CD4-positive, alpha-beta T cell (primary cell): Measurements from ENCODE around the gene UBE4B. TPM values are rescaled to one million over a fixed set of nuclear protein-coding genes. Genes with fewer than 3 reads are reported as not detected.

Experiments used
- ATAC-seq: fragments of 200-7000 bp; cut with Tn5 transposase; one replicate; pipeline ENCODE4 v1.10.0; 2022; ENCODE audit warnings: mild to moderate bottlenecking; ENCODE audit not compliant: poor library complexity
- CTCF ChIA-PET: fragments of 350-600 bp; sonication (Branson Sonifier 250); formaldehyde crosslinking; loops from one replicate; lab custom pipeline; 2021; ENCODE audit warnings: antibody characterized with exemption, inconsistent platforms; lab: Charles Lee
- POLR2A ChIA-PET: fragments of 350-600 bp; sonication (Branson Sonifier 250); formaldehyde crosslinking; loops from one replicate; lab custom pipeline; 2021; ENCODE audit warnings: antibody characterized with exemption, inconsistent platforms; lab: Charles Lee
- DNase-seq, 14 experiments: peaks; one replicate each; pipeline ENCODE4 v3.0.0-alpha.2; 2013 to 2020; ENCODE audit warnings: mixed read lengths in 2 of 14
- H3K27ac ChIP-seq, 2 donors: one replicate each; pipeline versions ENCODE4 v1.5.1 to v1.7.0; 2013; ENCODE audit warnings: low read length in 2 of 2, low read depth in 1 of 2, mild to moderate bottlenecking in 1 of 2
- H3K27me3 ChIP-seq, 2 experiments: 1 replicate in 1 of 2; 2 replicates in 1 of 2; pipeline versions ENCODE4 v1.6.1 to v1.7.0; 2013; ENCODE audit warnings: low read length in 2 of 2, control low read depth in 1 of 2, mild to moderate bottlenecking in 1 of 2, moderate library complexity in 1 of 2; ENCODE audit not compliant: insufficient read depth in 2 of 2, control insufficient read depth in 1 of 2
- H3K36me3 ChIP-seq: one replicate; pipeline ENCODE4 v1.6.1; 2013; ENCODE audit warnings: low read length, control low read depth; ENCODE audit not compliant: insufficient read depth
- H3K4me1 ChIP-seq: one replicate; pipeline ENCODE4 v1.6.1; 2013; ENCODE audit warnings: low read length, control low read depth; ENCODE audit not compliant: insufficient read depth
- H3K4me3 ChIP-seq: one replicate; pipeline ENCODE4 v1.5.1; 2013; ENCODE audit warnings: mild to moderate bottlenecking, low read length, moderate library complexity
- H3K9me3 ChIP-seq, 2 experiments: 1 replicate in 1 of 2; 2 replicates in 1 of 2; pipeline versions ENCODE4 v1.6.1 to v1.7.0; 2013; ENCODE audit warnings: low read length in 2 of 2, mild to moderate bottlenecking in 2 of 2, control low read depth in 1 of 2, moderate library complexity in 1 of 2; ENCODE audit not compliant: control insufficient read depth in 1 of 2, insufficient read depth in 1 of 2
- H3K27ac Mint-ChIP-seq: one replicate; pipeline ENCODE4 v1.8.0; 2020; ENCODE audit warnings: mixed read lengths
- H3K27me3 Mint-ChIP-seq: one replicate; pipeline ENCODE4 v1.8.0; 2021; ENCODE audit warnings: mixed read lengths
- H3K36me3 Mint-ChIP-seq: one replicate; pipeline ENCODE4 v1.8.0; 2021; ENCODE audit warnings: low read depth, mixed read lengths
- H3K4me1 Mint-ChIP-seq: one replicate; pipeline ENCODE4 v1.8.0; 2021; ENCODE audit warnings: low read depth, mixed read lengths
- H3K4me3 Mint-ChIP-seq: one replicate; pipeline ENCODE4 v1.8.0; 2020; ENCODE audit warnings: mild to moderate bottlenecking, mixed read lengths
- H3K9me3 Mint-ChIP-seq: one replicate; pipeline ENCODE4 v1.8.0; 2020; ENCODE audit warnings: mixed read lengths
- intact Hi-C, 2 experiments: fragments of 100-400 bp; cut with DNase I in 1 of 2; cut with micrococcal nuclease in 1 of 2; formaldehyde crosslinking; loops; one replicate each; pipeline versions ENCODE4 v1.15.1 to v1.9.0; 2023 to 2025; cut with DNase I, micrococcal nuclease
- total RNA-seq, 174 experiments: library from RNA in 2 of 174; stranded (reverse) in 2 of 174; gene quantifications; one replicate each; pipeline ENCODE4 v1.2.3 and lab custom pipeline; 2021 to 2026
- TF ChIP-seq, protein P1 (sequence below): fragments of 200-600 bp; IDR thresholded peaks from one replicate; pipeline ENCODE4 v1.8.0; 2022; ENCODE audit warnings: antibody characterized with exemption, mild to moderate bottlenecking

The UBE4B gene
- total RNA-seq, 2 experiments from 2014 or later: 27.9 to 28.7 TPM

DNA sequence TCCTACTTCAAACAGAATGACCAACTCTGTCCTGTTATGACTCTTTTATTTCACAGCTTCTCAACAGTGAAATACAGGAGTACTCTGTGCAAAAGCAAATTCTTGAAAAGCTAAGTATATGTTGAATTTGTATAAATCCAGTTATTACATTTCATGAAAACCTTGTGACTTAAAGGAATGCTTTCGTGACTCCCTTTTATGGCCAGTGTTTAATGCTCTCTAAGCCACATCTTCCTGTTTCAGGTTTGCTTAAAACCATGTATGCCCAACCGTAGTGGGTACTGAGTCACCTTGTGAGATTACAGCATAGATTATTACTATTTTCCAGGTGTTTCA, 137.4 kb downstream of the UBE4B start:
- H3K27ac ChIP-seq: no peak overlapping the region
- peaks cover 11% of the 10 kb centered on the region for H3K4me1 ChIP-seq
- ATAC-seq: peak; percentile 49
- H3K4me3 ChIP-seq: no peak overlapping the region
- peak overlapping the region; percentile 24 for H3K27ac Mint-ChIP-seq
- H3K4me3 Mint-ChIP-seq: no peak overlapping the region
- H3K4me1 Mint-ChIP-seq: peaks cover 12% of the 10 kb centered on the region
- H3K36me3 Mint-ChIP-seq: peaks cover 76% of the 10 kb centered on the region
- TF ChIP-seq, protein P1, sequence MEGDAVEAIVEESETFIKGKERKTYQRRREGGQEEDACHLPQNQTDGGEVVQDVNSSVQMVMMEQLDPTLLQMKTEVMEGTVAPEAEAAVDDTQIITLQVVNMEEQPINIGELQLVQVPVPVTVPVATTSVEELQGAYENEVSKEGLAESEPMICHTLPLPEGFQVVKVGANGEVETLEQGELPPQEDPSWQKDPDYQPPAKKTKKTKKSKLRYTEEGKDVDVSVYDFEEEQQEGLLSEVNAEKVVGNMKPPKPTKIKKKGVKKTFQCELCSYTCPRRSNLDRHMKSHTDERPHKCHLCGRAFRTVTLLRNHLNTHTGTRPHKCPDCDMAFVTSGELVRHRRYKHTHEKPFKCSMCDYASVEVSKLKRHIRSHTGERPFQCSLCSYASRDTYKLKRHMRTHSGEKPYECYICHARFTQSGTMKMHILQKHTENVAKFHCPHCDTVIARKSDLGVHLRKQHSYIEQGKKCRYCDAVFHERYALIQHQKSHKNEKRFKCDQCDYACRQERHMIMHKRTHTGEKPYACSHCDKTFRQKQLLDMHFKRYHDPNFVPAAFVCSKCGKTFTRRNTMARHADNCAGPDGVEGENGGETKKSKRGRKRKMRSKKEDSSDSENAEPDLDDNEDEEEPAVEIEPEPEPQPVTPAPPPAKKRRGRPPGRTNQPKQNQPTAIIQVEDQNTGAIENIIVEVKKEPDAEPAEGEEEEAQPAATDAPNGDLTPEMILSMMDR: no peak
- CTCF ChIA-PET: interaction anchor here (1.7 kb wide), 1 partner anchor 40 kb away, joined by 5 read pairs; the partner anchor contains the start of gene KIF1B
- H3K27me3 Mint-ChIP-seq: no peaks in the 10 kb centered on the region
- peaks cover 4% of the 10 kb centered on the region for H3K9me3 Mint-ChIP-seq
- DNase-seq: peak in 1 of 14 experiments; percentile 12
- intact Hi-C loops: no loop called here
- peaks cover 60% of the 10 kb centered on the region for H3K36me3 ChIP-seq
- H3K27me3 ChIP-seq: no peaks in the 10 kb centered on the region
- POLR2A ChIA-PET: no interaction called here
- peaks cover 0 to 3% of the 10 kb centered on the region in 2 experiments for H3K9me3 ChIP-seq

- H3K4me3 Mint-ChIP-seq: no peak overlapping the region
- DNase-seq: no peak
- H3K27me3 ChIP-seq: no peaks in the 10 kb centered on the region
- H3K4me1 Mint-ChIP-seq: peaks cover 12% of the 10 kb centered on the region
- intact Hi-C loops: no loop called here
- H3K4me3 ChIP-seq: no peak overlapping the region
- H3K27ac ChIP-seq: no peak overlapping the region
- H3K36me3 Mint-ChIP-seq: peaks cover 75% of the 10 kb centered on the region
- TF ChIP-seq, protein P1: no peak
- ATAC-seq: no peak
- no peak overlapping the region for H3K27ac Mint-ChIP-seq
- peaks cover 50% of the 10 kb centered on the region for H3K36me3 ChIP-seq
- H3K9me3 Mint-ChIP-seq: peaks cover 10% of the 10 kb centered on the region
- H3K9me3 ChIP-seq: peaks cover 0 to 6% of the 10 kb centered on the region in 2 experiments
- peaks cover 11% of the 10 kb centered on the region for H3K4me1 ChIP-seq
- POLR2A ChIA-PET: no interaction called here
- no peaks in the 10 kb centered on the region for H3K27me3 Mint-ChIP-seq
- CTCF ChIA-PET: interaction anchor here (1.7 kb wide), 1 partner anchor 39 kb away, joined by 5 read pairs; the partner anchor contains the start of gene KIF1B
Measured at GRCh38 chr1:10171105-10171767, 138.5 kb downstream of the UBE4B start.

DNA sequence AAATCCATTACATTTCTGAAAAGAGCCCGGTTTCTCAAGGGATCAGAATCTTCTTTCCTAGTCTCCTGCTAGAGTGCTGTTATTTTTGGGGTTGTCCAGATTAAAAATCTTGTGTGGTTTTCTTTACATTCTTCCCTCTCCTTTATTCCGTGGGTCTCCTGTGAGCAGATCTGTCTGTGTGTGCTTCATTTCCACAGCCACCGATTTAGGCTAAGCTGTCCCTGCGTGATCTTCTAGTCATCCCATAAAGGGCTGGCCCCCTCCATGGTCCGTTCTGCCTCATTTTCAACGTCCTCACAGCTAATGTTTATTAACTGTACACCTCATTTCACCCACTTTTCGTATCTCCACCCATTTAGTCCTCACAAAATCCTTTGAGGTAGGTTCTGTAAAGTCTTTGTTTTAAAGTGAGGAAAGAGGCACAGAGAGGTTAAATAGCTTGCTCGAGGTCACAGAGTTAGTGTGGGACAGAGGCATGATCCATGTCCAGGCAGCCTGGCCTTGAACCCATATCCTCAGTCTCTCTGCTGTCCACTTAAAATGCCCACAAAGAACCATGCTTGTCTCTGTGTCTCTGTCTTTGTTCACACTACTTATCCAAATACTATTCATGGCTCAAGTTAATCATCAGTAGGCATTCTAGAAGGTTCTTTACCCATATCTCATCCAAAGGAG, 139.4 kb downstream of the UBE4B start:
- Histone ChIP-seq H3K4me3 (no peak overlapping the region), H3K27me3 (no peaks in the 10 kb centered on the region), H3K27ac (no peak overlapping the region), H3K36me3 (peaks cover 49% of the 10 kb centered on the region), H3K9me3 (peaks cover 0 to 6% of the 10 kb centered on the region in 2 experiments), H3K4me1 (peaks cover 11% of the 10 kb centered on the region)
- no peak for ATAC-seq
- peaks cover 10% of the 10 kb centered on the region for H3K9me3 Mint-ChIP-seq
- H3K4me3 Mint-ChIP-seq: no peak overlapping the region
- H3K4me1 Mint-ChIP-seq: peaks cover 12% of the 10 kb centered on the region
- no peak for DNase-seq
- intact Hi-C loops: no loop called here
- CTCF ChIA-PET: interaction anchor here (0.6 kb wide), 1 partner anchor 465 kb away, joined by 3 read pairs; no protein-coding TSS in a partner anchor
- H3K36me3 Mint-ChIP-seq: peaks cover 78% of the 10 kb centered on the region
- no peaks in the 10 kb centered on the region for H3K27me3 Mint-ChIP-seq
- TF ChIP-seq, protein P1: no peak
- POLR2A ChIA-PET: no interaction called here
- H3K27ac Mint-ChIP-seq: no peak overlapping the region
